HEK293 (cell line): ENCODE results near the gene CEP20.
A peak's percentile ranks its signal among the peaks of the same experiment; 100 is the strongest.

Source experiments
- CTCF ChIA-PET: fragments of 350-600 bp; formaldehyde crosslinking; extraction: SDS; loops from one replicate; lab custom pipeline; 2021; ENCODE audit warnings: antibody characterized with exemption; lab: Yijun Ruan, JAX
- POLR2A ChIA-PET: fragments of 300-600 bp; formaldehyde crosslinking; extraction: SDS; loops from one replicate; lab custom pipeline; 2020; ENCODE audit warnings: antibody characterized with exemption, inconsistent platforms; lab: Yijun Ruan, JAX
- H3K27ac ChIP-seq: fragments of 200-500 bp; sonication (Bioruptor generic); 2 replicates; pipeline ENCODE4 v1.5.1; 2014; ENCODE audit warnings: low read depth, low read length, control low read depth, inconsistent platforms; ENCODE audit errors: extremely low read depth
- H3K36me3 ChIP-seq, 2 experiments: fragments of 200-500 bp in 1 of 2; sonication (Bioruptor generic) in 1 of 2; 1 replicate in 1 of 2; 2 replicates in 1 of 2; pipeline ENCODE4 v1.5.1; 2014 to 2017; ENCODE audit warnings: inconsistent platforms in 2 of 2, low read length in 2 of 2; ENCODE audit not compliant: control insufficient read depth in 2 of 2, insufficient read depth in 1 of 2
- H3K4me1 ChIP-seq: fragments of 200-500 bp; sonication (Bioruptor generic); 2 replicates; pipeline ENCODE4 v1.5.1; 2014; ENCODE audit warnings: mild to moderate bottlenecking, low read length, inconsistent platforms; ENCODE audit not compliant: control insufficient read depth, insufficient read depth
- H3K4me3 ChIP-seq: 2 replicates; pipeline ENCODE4 v1.5.1; 2011; ENCODE audit warnings: low read depth, mild to moderate bottlenecking, control low read depth, low read length, moderate library complexity
- H3K9me3 ChIP-seq: fragments of 200-500 bp; sonication (Bioruptor generic); 2 replicates; pipeline ENCODE4 v1.5.1; 2014; ENCODE audit warnings: low read depth, low read length, inconsistent platforms; ENCODE audit not compliant: control insufficient read depth, insufficient read depth
- CTCF ChIP-seq: fragments of 450-650 bp; formaldehyde crosslinking; IDR thresholded peaks from 2 replicates; pipeline ENCODE4 v1.5.1; 2016; ENCODE audit warnings: missing biosample characterization, missing genetic modification characterization
- GLI2 ChIP-seq: fragments of 450-650 bp; formaldehyde crosslinking; IDR thresholded peaks from 2 replicates; pipeline ENCODE4; 2017; ENCODE audit warnings: missing biosample characterization, missing genetic modification characterization, low read depth, borderline replicate concordance
- KLF9 ChIP-seq: fragments of 450-650 bp; formaldehyde crosslinking; IDR thresholded peaks from 2 replicates; pipeline ENCODE4 v1.5.1; 2016; ENCODE audit warnings: missing biosample characterization, missing genetic modification characterization, low read depth
- SCRT2 ChIP-seq: fragments of 450-650 bp; formaldehyde crosslinking; IDR thresholded peaks from 2 replicates; pipeline ENCODE4 v1.5.1; 2016; ENCODE audit warnings: missing biosample characterization, missing genetic modification characterization
- SP7 ChIP-seq: fragments of 450-650 bp; formaldehyde crosslinking; IDR thresholded peaks from 2 replicates; pipeline ENCODE4 v1.5.1; 2016; ENCODE audit warnings: missing biosample characterization, missing genetic modification characterization
- ZBTB10 ChIP-seq: fragments of 450-650 bp; formaldehyde crosslinking; IDR thresholded peaks from 2 replicates; pipeline ENCODE4 v1.5.1; 2016; ENCODE audit warnings: missing biosample characterization, missing genetic modification characterization
- ZNF138 ChIP-seq: fragments of 450-650 bp; formaldehyde crosslinking; IDR thresholded peaks from 2 replicates; pipeline ENCODE4 v1.5.1; 2016; ENCODE audit warnings: missing biosample characterization, missing genetic modification characterization, borderline replicate concordance
- ZNF239 ChIP-seq: fragments of 450-650 bp; formaldehyde crosslinking; IDR thresholded peaks from 2 replicates; pipeline ENCODE4 v1.5.1; 2016; ENCODE audit warnings: missing biosample characterization, missing genetic modification characterization
- ZNF24 ChIP-seq: fragments of 450-650 bp; formaldehyde crosslinking; IDR thresholded peaks from 2 replicates; pipeline ENCODE4 v1.5.1; 2016; ENCODE audit warnings: missing biosample characterization, missing genetic modification characterization
- ZNF274 ChIP-seq, 2 experiments: fragments of 200-500 bp in 1 of 2; fragments of 450-650 bp in 1 of 2; sonication (Bioruptor generic) in 1 of 2; formaldehyde crosslinking in 1 of 2; IDR thresholded peaks; 2 replicates each; pipeline versions ENCODE4 v1.5.1 to v1.6.1; 2014 to 2016; ENCODE audit warnings: borderline replicate concordance in 1 of 2, inconsistent platforms in 1 of 2, low read length in 1 of 2, missing biosample characterization in 1 of 2, missing genetic modification characterization in 1 of 2
- ZNF350 ChIP-seq: fragments of 450-650 bp; formaldehyde crosslinking; IDR thresholded peaks from 2 replicates; pipeline ENCODE4 v1.5.0; 2017; ENCODE audit warnings: missing biosample characterization, mild to moderate bottlenecking, missing genetic modification characterization
- ZNF37A ChIP-seq: fragments of 450-650 bp; IDR thresholded peaks from 2 replicates; pipeline ENCODE4 v1.5.1; 2018; ENCODE audit warnings: missing biosample characterization, missing genetic modification characterization
- ZNF416 ChIP-seq: fragments of 450-650 bp; formaldehyde crosslinking; IDR thresholded peaks from 2 replicates; pipeline ENCODE4 v1.5.1; 2016; ENCODE audit warnings: missing biosample characterization, missing genetic modification characterization
- ZNF501 ChIP-seq: fragments of 450-650 bp; formaldehyde crosslinking; IDR thresholded peaks from 2 replicates; pipeline ENCODE4 v1.5.1; 2016; ENCODE audit warnings: missing biosample characterization, missing genetic modification characterization
- ZNF664 ChIP-seq: fragments of 450-650 bp; formaldehyde crosslinking; IDR thresholded peaks from 2 replicates; pipeline ENCODE4 v1.5.1; 2016; ENCODE audit warnings: missing biosample characterization, missing genetic modification characterization
- ZSCAN30 ChIP-seq: fragments of 450-650 bp; IDR thresholded peaks from 2 replicates; pipeline ENCODE4 v1.5.1; 2018; ENCODE audit warnings: missing biosample characterization, mild to moderate bottlenecking, missing genetic modification characterization, moderate library complexity
- ZXDB ChIP-seq: fragments of 450-650 bp; formaldehyde crosslinking; IDR thresholded peaks from 2 replicates; pipeline ENCODE4 v1.5.1; 2016; ENCODE audit warnings: missing biosample characterization, missing genetic modification characterization
- TF ChIP-seq, protein P1 (sequence below): fragments of 450-650 bp; formaldehyde crosslinking; IDR thresholded peaks from 2 replicates; pipeline ENCODE4 v1.5.1; 2016; ENCODE audit warnings: missing biosample characterization, missing genetic modification characterization
- TF ChIP-seq, protein P2 (sequence below): fragments of 450-650 bp; formaldehyde crosslinking; IDR thresholded peaks from 2 replicates; pipeline ENCODE4 v1.5.1; 2016; ENCODE audit warnings: missing biosample characterization, missing genetic modification characterization

CEP20 gene

GRCh38 chr16:15836074-15836473 lies 52.3 kb downstream of the CEP20 start:
- ChIA-PET CTCF (interaction anchor here (0.8 to 1.4 kb wide), 2 partner anchors 14 to 15 kb away, joined by 3 to 4 read pairs; no protein-coding TSS in a partner anchor), POLR2A (interaction anchor here (0.6 kb wide), 1 partner anchor 87 kb away, joined by 3 read pairs; no protein-coding TSS in a partner anchor)
- TF ChIP-seq SCRT2 (peak; percentile 32; the same call in 1 of the 2 replicates), ZNF501 (tag by site-specific recombination) (no peak)
- TF ChIP-seq, protein P1, sequence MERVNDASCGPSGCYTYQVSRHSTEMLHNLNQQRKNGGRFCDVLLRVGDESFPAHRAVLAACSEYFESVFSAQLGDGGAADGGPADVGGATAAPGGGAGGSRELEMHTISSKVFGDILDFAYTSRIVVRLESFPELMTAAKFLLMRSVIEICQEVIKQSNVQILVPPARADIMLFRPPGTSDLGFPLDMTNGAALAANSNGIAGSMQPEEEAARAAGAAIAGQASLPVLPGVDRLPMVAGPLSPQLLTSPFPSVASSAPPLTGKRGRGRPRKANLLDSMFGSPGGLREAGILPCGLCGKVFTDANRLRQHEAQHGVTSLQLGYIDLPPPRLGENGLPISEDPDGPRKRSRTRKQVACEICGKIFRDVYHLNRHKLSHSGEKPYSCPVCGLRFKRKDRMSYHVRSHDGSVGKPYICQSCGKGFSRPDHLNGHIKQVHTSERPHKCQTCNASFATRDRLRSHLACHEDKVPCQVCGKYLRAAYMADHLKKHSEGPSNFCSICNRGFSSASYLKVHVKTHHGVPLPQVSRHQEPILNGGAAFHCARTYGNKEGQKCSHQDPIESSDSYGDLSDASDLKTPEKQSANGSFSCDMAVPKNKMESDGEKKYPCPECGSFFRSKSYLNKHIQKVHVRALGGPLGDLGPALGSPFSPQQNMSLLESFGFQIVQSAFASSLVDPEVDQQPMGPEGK (tag by site-specific recombination): no peak
- Histone ChIP-seq H3K9me3 (no peaks in the 10 kb centered on the region), H3K27ac (no peak overlapping the region), H3K4me3 (no peak overlapping the region), H3K4me1 (no peaks in the 10 kb centered on the region), H3K36me3 (no peaks in the 10 kb centered on the region)

DNA sequence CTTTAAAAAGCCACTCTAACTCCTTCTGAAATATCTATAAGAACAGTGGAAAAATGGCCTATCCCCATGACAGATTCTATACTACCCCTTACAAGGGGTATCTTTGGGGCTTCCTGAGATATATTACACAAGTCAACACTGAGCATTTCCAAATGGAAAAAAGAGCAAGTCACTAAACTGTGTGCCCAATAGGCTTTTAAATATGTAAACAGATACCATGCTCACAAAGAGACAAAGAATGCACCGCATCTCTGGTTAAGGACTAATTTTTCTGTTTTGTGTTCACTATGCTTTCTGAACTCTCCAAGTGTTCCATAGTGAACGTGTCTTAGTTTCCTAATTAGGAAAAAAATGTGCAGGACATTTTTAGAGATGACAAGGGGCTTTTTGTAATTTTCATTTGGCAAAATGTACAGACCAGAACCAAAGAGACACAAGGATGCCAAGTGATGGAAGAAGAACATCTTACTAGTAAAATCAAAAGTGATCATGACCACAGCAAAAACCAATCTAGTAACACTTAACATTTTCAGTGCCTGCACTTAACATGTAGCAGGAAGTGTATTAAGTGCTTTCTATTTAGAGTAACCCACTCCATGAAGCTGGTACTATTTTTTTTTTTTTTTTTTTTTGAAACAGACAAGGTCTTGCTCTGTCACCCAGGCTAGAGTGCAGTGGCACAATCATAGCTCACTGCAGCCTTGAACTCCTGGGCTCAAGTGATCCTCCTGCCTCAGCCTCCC lies 53.1 kb downstream of the CEP20 start:
- no peak for TF ChIP-seq CTCF (tag by site-specific recombination)
- no peak for TF ChIP-seq ZNF239 (tag by site-specific recombination)
- TF ChIP-seq ZNF37A (tag by site-specific recombination): no peak
- no peak for TF ChIP-seq ZXDB
- TF ChIP-seq ZNF274 (IDR thresholded peaks at IDR 0.05; ENCODE audit: low read length): no peak
- no peak for TF ChIP-seq ZNF274 (tag by site-specific recombination; IDR thresholded peaks at IDR 0.05; ENCODE audit: borderline replicate concordance)
- TF ChIP-seq SCRT2: no peak
- no peak for TF ChIP-seq ZNF24 (tag by site-specific recombination)
- TF ChIP-seq ZNF664: no peak
- no peak for TF ChIP-seq GLI2 (tag by site-specific recombination)
- no peak for TF ChIP-seq ZNF350
- TF ChIP-seq SP7 (tag by site-specific recombination): no peak
- no peak for TF ChIP-seq ZNF416
- no peak for TF ChIP-seq ZNF138 (tag by site-specific recombination)
- TF ChIP-seq, protein P2, sequence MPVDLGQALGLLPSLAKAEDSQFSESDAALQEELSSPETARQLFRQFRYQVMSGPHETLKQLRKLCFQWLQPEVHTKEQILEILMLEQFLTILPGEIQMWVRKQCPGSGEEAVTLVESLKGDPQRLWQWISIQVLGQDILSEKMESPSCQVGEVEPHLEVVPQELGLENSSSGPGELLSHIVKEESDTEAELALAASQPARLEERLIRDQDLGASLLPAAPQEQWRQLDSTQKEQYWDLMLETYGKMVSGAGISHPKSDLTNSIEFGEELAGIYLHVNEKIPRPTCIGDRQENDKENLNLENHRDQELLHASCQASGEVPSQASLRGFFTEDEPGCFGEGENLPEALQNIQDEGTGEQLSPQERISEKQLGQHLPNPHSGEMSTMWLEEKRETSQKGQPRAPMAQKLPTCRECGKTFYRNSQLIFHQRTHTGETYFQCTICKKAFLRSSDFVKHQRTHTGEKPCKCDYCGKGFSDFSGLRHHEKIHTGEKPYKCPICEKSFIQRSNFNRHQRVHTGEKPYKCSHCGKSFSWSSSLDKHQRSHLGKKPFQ (tag by site-specific recombination): no peak
- TF ChIP-seq ZBTB10 (tag by site-specific recombination): no peak
- no peak for TF ChIP-seq KLF9
- no peak for TF ChIP-seq ZSCAN30 (tag by site-specific recombination)
- H3K27ac ChIP-seq: no peak overlapping the region
- CTCF ChIA-PET: interaction anchor here (0.6 to 1.5 kb wide), 5 partner anchors 12 to 52 kb away, joined by 3 to 9 read pairs (median 3); no protein-coding TSS in a partner anchor
- POLR2A ChIA-PET: interaction anchor here (0.6 kb wide), 1 partner anchor 86 kb away, joined by 3 read pairs; no protein-coding TSS in a partner anchor
- H3K4me1 ChIP-seq: no peaks in the 10 kb centered on the region
- no peaks in the 10 kb centered on the region for H3K9me3 ChIP-seq
- no peak overlapping the region for H3K4me3 ChIP-seq
- H3K36me3 ChIP-seq: no peaks in the 10 kb centered on the region
